ENCODE results near the gene MX1. TPM values are rescaled to one million over a fixed set of nuclear protein-coding genes. Genes with fewer than 3 reads are reported as not detected.

The MX1 gene
- total RNA-seq, 4 donors from 2014 or later = 10.5 to 23.8 (median 17.3) TPM

DNA sequence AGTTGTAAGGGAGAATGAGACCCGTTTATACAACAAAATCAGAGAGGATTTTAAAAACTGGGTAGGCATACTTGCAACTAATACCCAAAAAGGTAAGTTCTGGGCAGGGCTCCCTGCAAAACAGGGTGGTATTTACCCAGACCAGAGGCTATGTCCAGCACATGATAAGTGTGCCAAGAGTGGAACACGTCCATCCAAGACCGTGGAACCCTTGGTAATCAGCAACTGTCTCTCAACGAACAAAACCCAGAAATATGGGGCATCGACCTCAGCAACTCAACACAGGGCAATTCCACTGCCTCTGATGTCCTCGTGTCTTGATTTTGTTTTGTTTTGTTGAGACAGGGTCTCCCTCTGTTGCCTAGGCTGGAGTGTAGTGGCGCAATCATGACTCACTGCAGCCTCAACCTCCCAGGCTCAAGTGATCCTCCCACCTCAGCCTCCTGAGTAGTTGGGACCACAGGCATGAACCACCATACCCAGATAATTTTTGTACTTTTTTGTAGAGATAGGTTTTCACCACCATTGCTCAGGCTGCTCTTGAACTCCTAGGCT lies 26.7 kb upstream of the MX1 start:
- DNase-seq (ENCODE audit: low spot score in 2 of 2) = no peak
- WGBS, 2 donors = 89 to 93% methylated on average over 7 of the region's 7 CpGs
- TF ChIP-seq POLR2A (IDR thresholded peaks at IDR 0.05) (no peak), EP300 (IDR thresholded peaks at IDR 0.05) (no peak)
- TF ChIP-seq, protein P1, sequence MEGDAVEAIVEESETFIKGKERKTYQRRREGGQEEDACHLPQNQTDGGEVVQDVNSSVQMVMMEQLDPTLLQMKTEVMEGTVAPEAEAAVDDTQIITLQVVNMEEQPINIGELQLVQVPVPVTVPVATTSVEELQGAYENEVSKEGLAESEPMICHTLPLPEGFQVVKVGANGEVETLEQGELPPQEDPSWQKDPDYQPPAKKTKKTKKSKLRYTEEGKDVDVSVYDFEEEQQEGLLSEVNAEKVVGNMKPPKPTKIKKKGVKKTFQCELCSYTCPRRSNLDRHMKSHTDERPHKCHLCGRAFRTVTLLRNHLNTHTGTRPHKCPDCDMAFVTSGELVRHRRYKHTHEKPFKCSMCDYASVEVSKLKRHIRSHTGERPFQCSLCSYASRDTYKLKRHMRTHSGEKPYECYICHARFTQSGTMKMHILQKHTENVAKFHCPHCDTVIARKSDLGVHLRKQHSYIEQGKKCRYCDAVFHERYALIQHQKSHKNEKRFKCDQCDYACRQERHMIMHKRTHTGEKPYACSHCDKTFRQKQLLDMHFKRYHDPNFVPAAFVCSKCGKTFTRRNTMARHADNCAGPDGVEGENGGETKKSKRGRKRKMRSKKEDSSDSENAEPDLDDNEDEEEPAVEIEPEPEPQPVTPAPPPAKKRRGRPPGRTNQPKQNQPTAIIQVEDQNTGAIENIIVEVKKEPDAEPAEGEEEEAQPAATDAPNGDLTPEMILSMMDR (IDR thresholded peaks at IDR 0.05) = no peak

DNA sequence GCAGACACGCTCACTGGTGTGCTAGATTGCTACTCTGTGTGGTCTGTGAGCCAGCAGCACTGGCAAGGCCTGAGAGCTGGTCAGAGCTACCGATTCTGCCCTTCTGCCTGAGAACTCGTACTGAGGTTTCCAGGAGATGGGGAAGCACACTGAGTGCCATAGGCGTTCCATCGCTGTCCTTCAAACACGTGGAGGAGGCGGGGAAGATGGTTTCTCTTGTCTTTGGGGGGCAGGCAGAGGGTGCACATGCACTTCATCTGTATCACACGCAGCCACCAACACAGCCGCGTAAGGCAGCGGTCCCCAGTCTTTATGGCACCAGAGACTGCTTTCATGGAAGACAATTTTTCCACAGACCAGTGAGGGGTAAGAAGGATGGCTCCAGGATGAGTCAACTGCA lies 23.8 kb upstream of the MX1 start:
- no peak for DNase-seq (ENCODE audit: low spot score in 2 of 2)
- Histone ChIP-seq H3K36me3 (peaks cover 0 to 65% (median 2%) of the 10 kb centered on the region in 3 donors), H3K27ac (no peak overlapping the region), H3K4me1 (no peaks in the 10 kb centered on the region), H3K4me3 (no peak overlapping the region), H3K27me3 (no peaks in the 10 kb centered on the region), H3K9me3 (no peaks in the 10 kb centered on the region)
- WGBS, 2 donors = 89 to 97% methylated on average over 11 of the region's 11 CpGs
- TF ChIP-seq, protein P1 (IDR thresholded peaks at IDR 0.05) = no peak
- no peak for TF ChIP-seq POLR2A (IDR thresholded peaks at IDR 0.05)
- TF ChIP-seq EP300 (IDR thresholded peaks at IDR 0.05) = no peak

More for the DNA sequence above, 26.7 kb upstream of the MX1 start:
- no peak overlapping the region for H3K27ac ChIP-seq
- H3K27me3 ChIP-seq = no peaks in the 10 kb centered on the region
- no peak overlapping the region for H3K4me3 ChIP-seq
- H3K36me3 ChIP-seq = peaks cover 0 to 73% (median 0%) of the 10 kb centered on the region in 3 donors
- H3K9me3 ChIP-seq = no peaks in the 10 kb centered on the region
- no peaks in the 10 kb centered on the region for H3K4me1 ChIP-seq

DNA sequence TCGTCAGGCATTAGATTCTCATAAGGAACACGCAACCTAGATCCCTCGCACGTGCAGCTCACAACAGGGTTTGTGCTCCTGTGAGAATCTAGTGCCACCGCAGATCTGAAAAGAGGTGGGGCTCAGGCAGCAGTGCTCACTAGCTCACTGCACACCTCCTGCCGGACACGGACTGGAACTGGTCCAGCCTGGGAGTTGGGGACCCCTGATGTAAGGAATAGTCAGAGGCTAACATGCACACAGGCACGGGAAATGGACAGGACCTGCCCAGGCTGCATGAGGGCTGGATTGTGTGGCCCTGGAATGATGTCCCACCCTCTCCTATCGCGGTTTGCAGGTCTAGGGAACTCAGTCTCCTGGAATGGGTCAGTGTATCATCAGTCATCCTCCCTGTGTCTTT lies 23.2 kb upstream of the MX1 start:
- TF ChIP-seq POLR2A (IDR thresholded peaks at IDR 0.05) = no peak
- no peak for TF ChIP-seq EP300 (IDR thresholded peaks at IDR 0.05)
- TF ChIP-seq, protein P1 (IDR thresholded peaks at IDR 0.05) = no peak
- H3K27ac ChIP-seq = no peak overlapping the region
- no peaks in the 10 kb centered on the region for H3K4me1 ChIP-seq
- DNase-seq (ENCODE audit: low spot score in 2 of 2) = no peak
- H3K27me3 ChIP-seq = no peaks in the 10 kb centered on the region
- no peaks in the 10 kb centered on the region for H3K9me3 ChIP-seq
- 89 to 91% methylated on average over 10 of the region's 10 CpGs for WGBS, 2 donors
- H3K36me3 ChIP-seq = peaks cover 0 to 68% (median 6%) of the 10 kb centered on the region in 3 donors
- no peak overlapping the region for H3K4me3 ChIP-seq

DNA sequence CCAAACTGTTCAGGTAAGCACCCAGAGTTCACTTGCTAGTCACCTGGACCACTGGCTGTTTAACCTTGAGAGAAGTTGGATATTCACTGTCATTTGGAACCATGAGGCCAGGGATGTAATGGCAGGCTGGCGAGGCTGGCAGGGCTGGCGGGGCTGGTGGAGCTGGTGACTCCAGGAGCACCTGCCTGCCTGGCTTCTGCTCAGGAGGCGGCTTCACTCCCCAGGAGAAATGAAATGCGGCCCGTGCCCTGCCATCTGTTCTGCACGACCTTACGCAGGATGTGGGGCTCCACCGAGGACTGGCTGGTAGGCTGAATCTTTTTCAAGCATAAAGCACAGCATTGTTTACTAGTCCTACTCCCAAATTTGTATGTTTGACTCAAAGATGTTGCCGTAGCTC lies 22.7 kb upstream of the MX1 start:
- peaks cover 0 to 71% (median 6%) of the 10 kb centered on the region in 3 donors for H3K36me3 ChIP-seq
- no peak for DNase-seq (ENCODE audit: low spot score in 2 of 2)
- no peak overlapping the region for H3K27ac ChIP-seq
- no peak overlapping the region for H3K4me3 ChIP-seq
- H3K9me3 ChIP-seq = no peaks in the 10 kb centered on the region
- H3K4me1 ChIP-seq = no peaks in the 10 kb centered on the region
- no peaks in the 10 kb centered on the region for H3K27me3 ChIP-seq
- TF ChIP-seq, protein P1 (IDR thresholded peaks at IDR 0.05) = no peak
- no peak for TF ChIP-seq POLR2A (IDR thresholded peaks at IDR 0.05)
- TF ChIP-seq EP300 (IDR thresholded peaks at IDR 0.05) = no peak
- 64 to 82% methylated on average over 9 of the region's 9 CpGs for WGBS, 2 donors

DNA sequence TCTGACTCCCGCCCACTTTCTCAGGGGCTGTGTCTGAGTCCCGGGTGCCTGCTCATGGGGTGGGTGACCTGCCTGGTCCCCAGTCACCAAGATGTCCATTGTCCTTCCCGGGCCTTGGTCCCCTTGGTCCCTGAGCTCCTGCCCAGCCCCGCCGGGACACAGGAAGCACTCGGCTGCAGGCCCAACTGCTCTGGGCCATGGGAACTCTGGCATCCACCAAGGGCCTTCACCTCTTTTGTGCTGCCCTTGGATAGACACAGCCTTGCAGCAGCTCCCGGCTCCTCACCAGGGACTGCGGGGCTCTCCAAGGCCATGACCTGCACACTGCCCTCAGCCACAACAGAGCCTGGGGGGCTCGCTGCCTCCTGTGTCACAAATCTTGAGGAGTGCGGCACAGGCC lies 22.1 kb upstream of the MX1 start:
- no peaks in the 10 kb centered on the region for H3K9me3 ChIP-seq
- 62 to 80% methylated on average over 8 to 10 of the region's 10 CpGs for WGBS, 2 donors
- H3K4me1 ChIP-seq = no peaks in the 10 kb centered on the region
- H3K4me3 ChIP-seq = no peak overlapping the region
- no peaks in the 10 kb centered on the region for H3K27me3 ChIP-seq
- DNase-seq (ENCODE audit: low spot score in 2 of 2) = no peak
- TF ChIP-seq POLR2A (IDR thresholded peaks at IDR 0.05) = no peak
- TF ChIP-seq, protein P1 (IDR thresholded peaks at IDR 0.05) = no peak
- no peak for TF ChIP-seq EP300 (IDR thresholded peaks at IDR 0.05)
- peaks cover 0 to 71% (median 6%) of the 10 kb centered on the region in 3 donors for H3K36me3 ChIP-seq
- H3K27ac ChIP-seq = no peak overlapping the region

All from tibial nerve (tissue), 4 donors.